ENCODE data around the gene ABL1.

Gene ABL1

GRCh38 chr9:130927995-130928900 lies 93.2 kb downstream of the ABL1 start:
- no peak for DNase-seq (ENCODE audit: extremely low read depth in 1 of 2, low read depth in 1 of 2)

- DNase-seq (ENCODE audit: extremely low read depth in 1 of 2, low read depth in 1 of 2): no peak
Observed at GRCh38 chr9:130929571-130930038, 94.6 kb downstream of the ABL1 start.

GRCh38 chr9:130930132-130930803 lies 95.2 kb downstream of the ABL1 start:
- DNase-seq (ENCODE audit: extremely low read depth in 1 of 2, low read depth in 1 of 2): no peak

GRCh38 chr9:130930804-130931349 lies 95.8 kb downstream of the ABL1 start:
- no peak for DNase-seq (ENCODE audit: extremely low read depth in 1 of 2, low read depth in 1 of 2)

GRCh38 chr9:130931508-130932254 lies 96.6 kb downstream of the ABL1 start:
- DNase-seq (ENCODE audit: extremely low read depth in 1 of 2, low read depth in 1 of 2): no peak

- DNase-seq (ENCODE audit: extremely low read depth in 1 of 2, low read depth in 1 of 2): no peak
Observed at GRCh38 chr9:130932255-130933079, 97.4 kb downstream of the ABL1 start.

- no peak for DNase-seq (ENCODE audit: extremely low read depth in 1 of 2, low read depth in 1 of 2)
Observed at GRCh38 chr9:130933114-130934046, 98.3 kb downstream of the ABL1 start.

GRCh38 chr9:130934246-130934645 lies 99.2 kb downstream of the ABL1 start:
- no peak for DNase-seq (ENCODE audit: extremely low read depth in 1 of 2, low read depth in 1 of 2)

GRCh38 chr9:130934702-130935647 lies 99.9 kb downstream of the ABL1 start:
- DNase-seq (ENCODE audit: extremely low read depth in 1 of 2, low read depth in 1 of 2): no peak

GRCh38 chr9:130935648-130936271 lies 100.7 kb downstream of the ABL1 start:
- DNase-seq (ENCODE audit: extremely low read depth in 1 of 2, low read depth in 1 of 2): no peak

GRCh38 chr9:130936285-130937117 lies 101.4 kb downstream of the ABL1 start:
- DNase-seq (ENCODE audit: extremely low read depth in 1 of 2, low read depth in 1 of 2): no peak

Measured in activated CD8-positive, alpha-beta memory T cell treated with anti-CD3 and anti-CD28 coated beads for 1 hour (primary cell).